Keratinocyte (primary cell): ENCODE results near the gene CBL.

Experiments used
- EZH2 ChIP-seq: IDR thresholded peaks from one replicate; pipeline ENCODE4 v1.6.1; 2012; ENCODE audit warnings: inconsistent platforms, mild to moderate bottlenecking, low read length, moderate library complexity
- TF ChIP-seq, protein P1 (sequence below), 3 experiments: IDR thresholded peaks in 1 of 3; conservative IDR thresholded peaks in 1 of 3; optimal IDR thresholded peaks in 1 of 3; 2 replicates in 2 of 3; 3 replicates in 1 of 3; pipeline versions ENCODE3 to v1.5.1; 2011; ENCODE audit warnings: low read length in 3 of 3, mild to moderate bottlenecking in 3 of 3, moderate library complexity in 2 of 3, control low read depth in 1 of 3, inconsistent platforms in 1 of 3; ENCODE audit not compliant: insufficient read depth in 2 of 3; ENCODE audit errors: extremely low read depth in 1 of 3

DNA sequence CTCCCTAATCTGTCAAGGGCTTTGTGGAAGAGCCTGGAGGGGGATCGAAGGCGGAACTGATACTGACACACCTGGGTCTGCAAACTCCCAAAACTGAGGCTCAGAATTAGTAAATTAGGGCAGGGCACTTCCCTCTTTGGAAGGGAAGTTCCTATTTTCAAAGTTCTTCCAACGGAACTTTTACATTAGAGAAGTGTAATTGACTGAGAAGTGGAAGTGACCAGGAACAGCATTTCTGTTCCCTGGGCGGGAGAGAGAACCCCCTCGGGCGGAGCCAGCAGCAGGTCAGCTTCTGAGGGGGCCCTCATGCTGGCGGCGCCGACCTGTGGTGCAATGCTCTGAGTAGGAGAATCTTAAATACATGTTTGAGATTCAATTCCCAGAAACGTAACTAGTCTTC lies 1.1 kb upstream of the CBL start:
- TF ChIP-seq EZH2: no peak
- TF ChIP-seq, protein P1, sequence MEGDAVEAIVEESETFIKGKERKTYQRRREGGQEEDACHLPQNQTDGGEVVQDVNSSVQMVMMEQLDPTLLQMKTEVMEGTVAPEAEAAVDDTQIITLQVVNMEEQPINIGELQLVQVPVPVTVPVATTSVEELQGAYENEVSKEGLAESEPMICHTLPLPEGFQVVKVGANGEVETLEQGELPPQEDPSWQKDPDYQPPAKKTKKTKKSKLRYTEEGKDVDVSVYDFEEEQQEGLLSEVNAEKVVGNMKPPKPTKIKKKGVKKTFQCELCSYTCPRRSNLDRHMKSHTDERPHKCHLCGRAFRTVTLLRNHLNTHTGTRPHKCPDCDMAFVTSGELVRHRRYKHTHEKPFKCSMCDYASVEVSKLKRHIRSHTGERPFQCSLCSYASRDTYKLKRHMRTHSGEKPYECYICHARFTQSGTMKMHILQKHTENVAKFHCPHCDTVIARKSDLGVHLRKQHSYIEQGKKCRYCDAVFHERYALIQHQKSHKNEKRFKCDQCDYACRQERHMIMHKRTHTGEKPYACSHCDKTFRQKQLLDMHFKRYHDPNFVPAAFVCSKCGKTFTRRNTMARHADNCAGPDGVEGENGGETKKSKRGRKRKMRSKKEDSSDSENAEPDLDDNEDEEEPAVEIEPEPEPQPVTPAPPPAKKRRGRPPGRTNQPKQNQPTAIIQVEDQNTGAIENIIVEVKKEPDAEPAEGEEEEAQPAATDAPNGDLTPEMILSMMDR (optimal IDR thresholded peaks at IDR 0.05 in 1 of 3, IDR thresholded peaks at IDR 0.05 in 1 of 3, conservative IDR thresholded peaks at IDR 0.05 in 1 of 3; ENCODE audit: extremely low read depth in 1 of 3, insufficient read depth in 2 of 3, low read length in 3 of 3): no peak
